Fibroblast of gingiva (primary cell): ENCODE data around the gene RLF.

Experiments
- DNase-seq: peaks from one replicate; pipeline ENCODE4 v3.0.0-alpha.2; 2011; ENCODE audit warnings: low read depth

The RLF gene

DNA sequence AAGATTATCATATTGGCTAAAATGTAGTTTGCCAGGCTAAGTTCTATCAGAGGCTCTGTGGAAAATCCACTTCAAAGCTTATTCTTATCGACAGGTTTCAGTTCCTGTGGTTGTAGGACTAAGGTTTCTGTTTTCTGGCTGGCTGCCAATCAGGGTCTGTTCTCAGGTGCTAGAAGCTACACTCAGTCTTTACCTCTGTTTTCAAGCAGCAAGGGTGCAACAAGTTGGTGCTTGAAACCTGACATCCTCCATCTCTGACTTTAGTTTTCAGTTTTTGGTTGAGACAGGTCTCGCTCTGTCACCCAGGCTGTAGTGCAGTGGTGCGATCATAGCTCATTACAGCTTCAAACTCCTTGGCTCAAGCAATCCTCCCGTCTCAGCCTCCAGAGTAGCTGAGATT, 71.3 kb downstream of the RLF start:
- no peak for DNase-seq

GRCh38 chr1:40239626-40240025, 78.4 kb downstream of the RLF start:
- DNase-seq, result peak; percentile 42

- no peak for DNase-seq
Observed at GRCh38 chr1:40240390-40240789, 79.2 kb downstream of the RLF start.

DNA sequence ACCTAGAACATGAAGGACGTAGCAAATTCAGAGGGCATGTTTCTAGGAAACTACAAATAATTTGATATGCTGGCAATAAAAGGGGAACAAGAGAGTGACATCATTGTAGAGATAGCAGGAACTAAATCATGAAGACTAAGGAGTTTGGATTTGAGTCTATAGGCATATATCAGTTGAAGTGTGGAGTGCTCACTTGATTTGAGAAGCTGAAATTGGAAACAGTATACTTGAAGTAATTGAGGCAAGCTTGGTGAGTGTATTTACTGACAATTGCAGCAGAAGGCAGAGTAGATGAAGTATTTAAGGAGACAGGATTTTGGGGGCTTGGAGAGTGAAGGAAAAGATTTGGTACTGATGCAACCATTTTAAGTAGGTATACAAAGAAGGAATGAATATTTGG, 80.2 kb downstream of the RLF start:
- DNase-seq, result no peak

GRCh38 chr1:40243351-40243750, 82.2 kb downstream of the RLF start:
- DNase-seq, result peak; percentile 8

DNA sequence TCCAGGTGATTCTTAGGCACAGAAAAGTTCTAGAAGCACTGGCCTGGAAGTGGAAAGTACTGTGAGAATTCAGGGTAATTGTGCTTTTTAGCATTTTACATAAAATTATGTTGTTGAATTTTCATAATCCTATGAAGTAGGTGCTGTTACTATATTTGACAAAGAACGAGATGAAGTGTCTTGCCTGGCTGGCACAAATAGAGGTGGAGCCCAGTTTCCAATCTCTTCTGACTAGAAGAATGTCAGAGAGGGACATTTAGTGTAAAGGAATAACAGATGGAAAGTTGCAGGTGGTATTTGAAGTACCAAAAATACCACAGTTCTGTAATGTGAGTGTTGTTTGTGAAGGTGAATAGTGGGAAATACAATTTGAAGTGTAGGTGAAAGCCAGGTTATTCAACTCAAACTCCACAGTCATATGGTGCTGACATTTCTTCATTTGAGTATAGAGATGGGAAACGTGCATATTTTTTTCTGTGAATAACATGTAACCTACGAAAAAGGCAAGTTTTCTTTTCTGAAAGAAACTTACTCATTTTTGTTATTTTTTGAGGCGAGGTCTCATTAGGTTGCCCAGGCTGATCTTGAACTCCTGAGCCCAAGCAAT, 83.1 kb downstream of the RLF start:
- DNase-seq, result no peak

DNA sequence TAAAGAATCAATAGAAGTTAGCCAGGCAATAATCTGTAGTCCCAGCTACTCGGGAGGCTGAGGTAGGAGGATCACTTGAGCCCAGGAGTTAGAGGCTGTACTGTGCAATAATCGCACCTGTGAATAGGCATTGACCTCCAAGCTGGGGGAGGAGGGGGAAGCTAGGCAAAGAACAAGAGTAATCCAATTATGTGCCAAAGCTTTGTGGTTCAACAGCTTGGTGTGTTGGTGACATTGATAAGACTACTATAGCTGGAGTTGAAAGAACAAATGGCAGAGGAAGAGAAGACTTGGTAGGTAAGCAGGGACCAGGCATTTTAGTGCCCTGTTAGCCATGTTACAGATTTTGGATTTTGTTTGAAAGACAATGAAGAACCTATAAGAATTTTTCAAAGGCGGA, 84.5 kb downstream of the RLF start:
- DNase-seq, result no peak

GRCh38 chr1:40247655-40248054, 86.5 kb downstream of the RLF start, which contains the start of gene TMCO2:
Gene TMCO2 (plus strand): TSS chr1:40247937. CDS start chr1:40247994, 57 bp downstream.
- DNase-seq, result no peak

DNA sequence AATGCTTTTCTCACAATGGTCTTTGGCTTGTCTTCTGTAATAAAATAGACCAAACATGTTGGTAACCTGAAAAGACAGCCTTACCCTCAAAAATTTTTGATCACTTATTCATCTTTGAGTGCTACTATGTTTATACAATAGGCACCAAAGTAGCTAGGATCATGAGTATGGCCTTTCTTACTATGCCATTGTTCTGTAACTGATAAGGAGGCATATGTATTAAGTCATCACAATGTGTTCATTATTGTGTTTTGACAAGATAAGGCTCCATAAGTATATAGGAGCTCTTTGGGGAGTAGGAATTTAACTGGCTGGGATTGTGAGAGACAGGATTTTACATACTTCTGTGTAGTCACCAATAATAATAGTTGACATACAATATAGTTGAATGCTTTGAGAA, 87.2 kb downstream of the RLF start:
- no peak for DNase-seq

DNA sequence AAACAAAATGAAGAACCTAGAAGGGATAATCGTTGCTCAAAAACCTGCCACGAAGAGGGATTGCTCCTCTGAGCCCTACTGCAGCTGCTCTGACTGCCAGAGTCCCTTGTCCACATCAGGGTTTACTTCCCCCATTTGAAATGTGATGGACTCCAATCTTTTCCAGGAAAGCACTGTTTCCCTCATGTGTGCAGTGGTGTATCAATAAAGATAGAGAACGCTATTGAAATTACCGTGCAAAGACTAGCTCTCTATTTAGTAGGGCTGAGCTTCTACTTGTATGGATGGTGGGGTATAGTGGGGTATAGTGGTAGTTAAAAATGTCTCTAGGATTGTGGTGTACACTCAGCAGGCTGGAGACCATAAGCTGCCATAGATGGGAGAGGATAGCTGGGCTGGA, 90.3 kb downstream of the RLF start:
- no peak for DNase-seq

- no peak for DNase-seq
Observed at GRCh38 chr1:40252601-40253000, 91.4 kb downstream of the RLF start.

DNA sequence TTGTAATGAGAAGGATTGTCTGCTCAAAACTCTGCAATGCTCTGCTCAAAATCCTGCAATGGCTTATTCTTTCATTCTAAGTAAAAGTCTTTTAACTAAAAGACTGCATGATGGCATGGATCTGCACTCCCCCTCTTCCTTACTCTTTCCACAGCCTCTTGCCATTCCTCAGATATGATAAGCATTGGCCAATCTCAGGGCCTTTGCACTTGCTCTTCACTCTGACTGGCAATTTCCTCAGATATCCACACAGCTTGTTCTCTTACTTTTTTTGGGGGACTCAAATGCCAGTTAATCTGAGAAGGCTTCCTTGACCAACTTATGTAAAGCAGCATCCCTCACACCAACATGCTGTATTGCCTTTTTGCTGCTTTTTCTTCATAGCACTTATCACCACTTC, 94.0 kb downstream of the RLF start:
- DNase-seq, result no peak

- DNase-seq, result no peak
Observed at GRCh38 chr1:40256401-40257084, 95.4 kb downstream of the RLF start.

DNA sequence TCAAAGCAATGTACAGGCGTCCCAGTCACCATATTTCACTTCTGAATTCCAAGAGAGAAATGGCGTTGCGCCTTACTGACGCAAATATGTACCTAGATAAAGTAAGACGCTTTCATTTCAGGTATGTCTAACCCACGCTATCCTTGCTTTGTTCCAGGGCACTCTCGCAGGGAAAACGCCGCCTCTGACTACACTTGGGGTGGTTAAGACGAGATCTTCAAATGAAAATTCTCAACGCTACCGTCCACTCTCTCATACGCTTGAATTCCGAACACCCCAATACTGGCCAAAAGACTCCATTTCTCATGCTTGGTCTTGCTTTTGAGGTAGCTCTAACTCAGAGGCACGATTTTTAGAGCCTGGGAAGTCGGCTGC, 96.1 kb downstream of the RLF start:
- no peak for DNase-seq

DNA sequence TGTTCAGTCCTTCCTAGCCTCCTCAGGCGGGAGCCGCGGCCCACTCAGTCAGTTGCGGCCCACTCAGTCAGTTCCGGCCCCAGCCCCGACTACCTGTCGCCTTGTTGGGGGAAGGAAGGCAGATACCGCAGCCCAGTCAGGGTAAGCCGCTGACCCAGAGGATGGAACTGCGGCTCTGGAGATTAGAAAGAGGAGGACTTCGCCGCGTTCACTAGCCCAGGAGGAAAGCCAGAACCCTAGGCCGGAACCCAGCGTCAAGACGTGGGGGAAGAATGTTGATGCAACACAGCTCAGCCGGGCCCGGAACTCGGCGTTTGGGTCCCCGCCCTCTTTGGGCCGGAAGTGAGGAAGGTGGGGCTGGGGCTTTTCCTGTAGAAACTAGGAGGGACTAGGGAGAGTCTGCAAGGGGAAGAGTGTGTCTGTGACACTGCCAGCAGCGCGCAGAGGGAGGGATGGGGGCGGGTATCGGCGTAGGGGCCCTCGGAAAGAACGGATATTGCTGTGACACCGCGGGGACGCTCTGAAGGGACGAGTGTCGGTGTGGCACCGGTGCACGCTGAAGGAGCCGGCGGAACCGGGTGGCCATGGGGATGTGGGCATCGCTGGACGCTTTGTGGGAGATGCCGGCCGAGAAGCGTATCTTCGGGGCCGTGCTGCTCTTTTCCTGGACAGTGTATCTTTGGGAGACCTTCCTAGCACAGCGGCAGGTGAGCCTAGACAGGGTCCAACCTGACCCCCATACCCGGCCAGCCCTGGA, 96.7 kb downstream of the RLF start, which contains the start of gene ZMPSTE24:
Gene ZMPSTE24 (plus strand): TSS at position 549 of the 757 bp plus-strand sequence. CDS start 36 bp downstream, at position 585.
- DNase-seq, result peak; percentile 99

DNA sequence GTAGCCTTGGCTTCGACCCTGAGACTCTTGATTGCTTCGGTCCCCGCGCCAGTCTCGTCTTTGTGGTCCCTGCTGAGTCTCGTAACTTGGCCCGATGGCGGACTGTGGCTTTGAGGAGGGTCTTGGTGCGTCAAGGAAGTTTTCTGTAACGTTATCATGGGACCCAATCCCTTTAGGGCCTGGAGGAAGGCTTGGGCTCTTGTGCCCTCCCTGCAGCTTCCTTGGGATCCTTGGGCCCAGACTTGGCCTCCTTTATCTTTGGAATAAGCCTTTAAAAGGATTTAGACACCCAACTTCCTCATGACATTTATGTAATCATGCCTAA, 97.2 kb downstream of the RLF start:
- DNase-seq, result no peak

DNA sequence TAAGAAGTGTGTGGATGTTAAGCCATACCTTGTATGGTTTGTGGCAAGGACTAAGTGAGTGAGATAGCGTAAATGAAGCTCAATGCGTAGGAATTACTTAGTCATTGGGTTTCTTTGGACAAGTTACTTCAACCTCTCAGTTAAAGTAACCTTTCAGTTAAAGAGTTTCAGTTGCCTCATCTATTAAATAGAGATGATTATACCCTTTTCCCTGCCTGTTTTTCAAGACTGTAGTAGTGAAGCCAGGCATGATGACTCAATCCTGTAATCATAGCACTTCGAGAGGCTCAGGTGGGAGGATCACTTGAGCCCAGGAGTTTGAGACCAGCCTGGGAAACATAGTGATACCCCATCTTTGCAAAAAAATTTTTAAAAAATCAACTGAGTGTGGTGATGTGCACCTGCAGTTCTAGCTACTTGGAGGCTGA, 103.2 kb downstream of the RLF start:
- no peak for DNase-seq

DNA sequence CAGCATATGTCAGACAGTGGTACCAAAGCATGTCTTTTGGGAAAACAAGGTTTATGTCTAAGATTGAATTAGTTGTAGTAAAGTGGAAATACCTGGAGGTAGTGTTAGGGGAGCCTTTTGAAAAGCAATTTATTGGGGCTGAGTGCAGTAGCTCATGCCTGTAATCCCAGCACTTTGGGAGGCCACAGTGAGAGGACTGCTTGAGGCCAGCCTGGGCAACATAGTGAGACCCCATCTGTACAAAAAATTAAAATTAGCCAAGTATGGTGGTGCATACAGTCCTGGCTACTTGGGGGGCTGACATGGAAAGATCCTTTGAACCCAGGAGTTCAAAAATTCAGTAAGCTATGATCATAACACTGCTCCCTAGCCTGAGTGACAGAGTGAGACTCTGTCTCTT, 104.1 kb downstream of the RLF start:
- no peak for DNase-seq

GRCh38 chr1:40265919-40266318, 104.7 kb downstream of the RLF start:
- DNase-seq, result no peak

DNA sequence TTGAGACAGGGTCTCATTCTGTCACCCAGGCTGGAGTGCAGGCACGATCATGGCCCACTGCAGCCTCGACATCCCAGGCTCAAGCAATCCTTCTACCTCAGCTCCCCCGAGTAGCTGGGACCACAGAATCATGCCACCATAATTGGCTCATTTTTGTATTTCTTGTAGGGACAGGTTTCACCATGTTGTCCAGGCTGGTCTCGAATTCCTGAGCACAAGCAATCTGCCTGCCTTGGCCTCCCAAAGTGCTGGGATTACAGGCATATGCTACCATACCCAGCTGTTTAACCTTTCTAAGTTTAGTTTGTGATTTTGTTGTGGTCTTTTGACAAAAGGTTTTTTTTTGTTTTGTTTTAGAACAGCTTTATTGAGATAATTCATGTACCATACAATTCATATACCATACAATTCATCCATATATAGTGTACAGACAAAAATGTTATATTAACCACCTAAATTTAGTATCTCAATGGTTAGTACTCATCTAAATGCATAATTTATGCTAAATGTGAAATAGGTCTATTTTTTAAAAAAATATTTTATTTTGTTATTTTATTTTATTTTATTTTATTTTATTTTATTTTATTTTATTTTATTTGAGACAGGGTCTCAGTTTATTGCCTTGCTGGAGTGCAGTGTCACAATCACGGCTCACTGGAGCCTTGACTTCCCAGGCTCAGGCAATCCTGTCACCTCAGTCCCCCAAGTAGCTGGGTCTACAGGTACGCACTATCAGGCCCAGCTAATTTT, 105.8 kb downstream of the RLF start:
- DNase-seq, result no peak

- peak; percentile 98 for DNase-seq
Observed at GRCh38 chr1:40267767-40268187, 106.6 kb downstream of the RLF start.

GRCh38 chr1:40268211-40268610, 107.0 kb downstream of the RLF start:
- DNase-seq, result no peak
